NCI-H2107 treated with DMSO at 0.1 percent for 48 hours (cell line): Measurements from ENCODE around the gene TP53I11.
A peak's percentile ranks its signal among the peaks of the same experiment; 100 is the strongest.

Experiments
- DNase-seq: peaks from one replicate; lab custom pipeline; 2025; ENCODE audit not compliant: unreplicated experiment; lab: John Stamatoyannopoulos, UW

TP53I11 gene

GRCh38 chr11:44957776-44958564 lies 7.3 kb upstream of the TP53I11 start:
- no peak for DNase-seq

- DNase-seq: peak; percentile 41
These were observed 6.4 kb upstream of the TP53I11 start for GRCh38 chr11:44957040-44957515.

DNA sequence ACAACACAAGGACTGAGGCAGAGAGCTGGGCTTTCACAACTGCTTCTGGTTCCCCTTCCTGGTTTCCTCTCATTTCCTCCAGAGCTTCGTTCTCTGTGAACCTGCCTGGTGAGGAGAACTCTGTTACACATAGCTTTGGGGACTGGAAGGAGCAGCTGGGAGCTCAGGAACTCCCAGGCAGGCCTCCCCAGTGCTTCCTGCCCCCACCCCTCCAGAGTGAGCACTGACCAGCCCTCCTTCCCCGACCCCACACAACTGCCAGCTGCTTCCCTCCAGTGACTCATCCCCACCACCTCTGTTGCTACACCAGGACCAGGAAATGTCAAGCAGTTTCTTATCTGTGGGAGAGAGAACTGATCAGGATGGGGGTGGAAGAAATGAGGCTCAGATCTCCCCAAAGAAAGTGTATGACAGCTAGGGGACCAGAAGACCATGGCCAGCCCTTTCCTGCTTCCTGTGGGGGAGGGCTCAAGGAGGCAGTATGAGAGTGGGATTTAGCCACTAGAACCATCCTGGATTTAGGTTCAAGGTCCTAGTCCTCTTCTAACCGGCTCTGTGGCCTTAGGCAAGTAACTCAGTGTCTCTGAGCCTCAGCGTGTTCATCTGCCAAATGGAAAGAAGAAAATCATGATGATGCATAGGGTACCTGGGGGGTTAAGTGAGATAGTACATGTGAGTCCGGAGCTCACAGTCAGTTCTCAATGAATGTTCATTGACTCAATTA lies 4.5 kb upstream of the TP53I11 start:
- DNase-seq: no peak

GRCh38 chr11:44954051-44954906 lies 3.6 kb upstream of the TP53I11 start:
- DNase-seq: peak; percentile 56

GRCh38 chr11:44952500-44953260 lies 2.0 kb upstream of the TP53I11 start:
- peak; percentile 75 for DNase-seq

- DNase-seq: no peak
These were observed 1.4 kb upstream of the TP53I11 start for GRCh38 chr11:44952082-44952481.

- no peak for DNase-seq
These were observed 555 bp downstream of the TP53I11 start for GRCh38 chr11:44950031-44950624.

DNA sequence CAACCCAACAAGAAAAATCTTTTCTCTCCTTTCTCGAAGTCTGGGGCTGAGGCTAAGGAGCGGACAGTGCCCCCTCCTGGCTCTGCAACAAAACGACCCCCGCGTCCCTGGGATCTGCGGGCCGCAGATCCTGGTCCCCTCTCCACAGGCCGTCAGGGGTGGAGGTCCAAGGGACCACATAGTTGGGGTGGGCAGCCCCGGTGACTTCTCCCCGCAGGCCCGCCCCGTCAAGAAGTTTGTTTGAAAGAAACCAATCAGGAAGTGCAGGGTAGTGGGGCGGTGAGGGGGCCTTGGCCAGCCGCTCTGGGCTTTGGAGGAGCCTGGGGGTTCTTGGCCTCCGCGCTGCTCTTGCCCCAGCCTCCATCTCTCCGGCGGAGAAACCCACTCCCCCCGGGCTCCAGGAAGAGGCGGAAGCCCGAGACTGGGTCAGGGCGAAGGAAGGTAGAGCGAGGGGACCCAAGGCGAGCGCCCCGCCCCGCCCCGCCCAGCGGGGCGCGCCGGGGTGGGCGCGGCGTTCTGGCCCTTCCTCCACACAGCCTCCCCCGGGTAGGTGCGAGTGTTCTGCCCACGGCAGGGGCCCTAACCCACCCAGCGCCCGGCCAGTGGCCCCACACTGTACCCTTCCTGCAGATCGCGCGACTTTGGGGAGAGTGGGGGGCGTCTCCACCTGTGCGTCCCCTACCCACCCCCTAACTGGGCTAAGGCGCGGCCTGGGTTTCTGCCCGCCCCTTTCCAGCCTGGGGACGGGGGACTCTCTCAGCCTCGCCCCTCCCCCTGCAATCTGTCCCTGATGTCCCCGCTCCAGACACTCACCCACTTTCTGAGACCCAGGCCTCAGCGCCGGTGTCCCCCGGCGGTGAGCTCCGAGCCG lies 1.3 kb downstream of the TP53I11 start:
- no peak for DNase-seq

- no peak for DNase-seq
These were observed 2.5 kb downstream of the TP53I11 start for GRCh38 chr11:44948155-44948554.

- DNase-seq: no peak
These were observed 3.6 kb downstream of the TP53I11 start for GRCh38 chr11:44947114-44947513.

GRCh38 chr11:44946263-44946662 lies 4.4 kb downstream of the TP53I11 start:
- no peak for DNase-seq

DNA sequence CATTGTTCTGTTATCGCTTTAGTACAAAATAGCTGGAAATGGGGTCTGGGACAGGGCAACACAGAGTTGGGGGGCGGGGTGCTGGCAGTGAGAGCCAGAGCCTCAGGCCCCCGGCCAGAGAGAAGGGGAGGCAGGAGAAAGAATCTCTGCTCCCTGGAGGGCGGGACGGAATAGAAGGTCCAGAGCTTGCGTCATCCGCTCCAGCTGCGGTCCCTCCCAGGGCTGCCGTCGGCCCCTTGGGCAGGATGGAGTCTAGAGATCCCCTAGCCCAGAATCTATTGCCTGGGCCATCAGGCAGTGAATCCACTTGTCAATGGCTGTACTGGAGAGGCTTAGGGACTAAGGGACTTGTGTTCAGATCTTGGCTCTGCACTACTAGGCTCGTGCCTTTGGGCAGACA lies 5.0 kb downstream of the TP53I11 start:
- DNase-seq: no peak

DNA sequence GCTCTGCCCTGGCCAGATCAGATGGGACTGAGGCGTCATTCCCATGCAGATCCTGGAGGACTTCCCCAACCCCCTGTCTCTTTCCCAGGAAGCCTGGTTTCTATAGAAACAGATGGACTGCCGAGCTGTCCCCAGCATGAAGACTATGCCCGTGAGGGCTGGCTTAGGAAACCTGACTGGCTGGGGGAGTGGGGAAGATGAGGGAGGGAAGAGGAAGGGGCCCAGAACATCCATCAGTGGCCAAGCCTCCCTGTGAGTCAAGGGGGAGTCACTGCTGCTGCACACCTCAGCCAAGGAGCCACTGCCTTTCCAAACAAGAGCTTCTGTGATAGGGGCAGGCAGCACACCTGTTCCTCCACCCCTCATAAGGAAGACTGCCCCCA lies 5.8 kb downstream of the TP53I11 start:
- no peak for DNase-seq

DNA sequence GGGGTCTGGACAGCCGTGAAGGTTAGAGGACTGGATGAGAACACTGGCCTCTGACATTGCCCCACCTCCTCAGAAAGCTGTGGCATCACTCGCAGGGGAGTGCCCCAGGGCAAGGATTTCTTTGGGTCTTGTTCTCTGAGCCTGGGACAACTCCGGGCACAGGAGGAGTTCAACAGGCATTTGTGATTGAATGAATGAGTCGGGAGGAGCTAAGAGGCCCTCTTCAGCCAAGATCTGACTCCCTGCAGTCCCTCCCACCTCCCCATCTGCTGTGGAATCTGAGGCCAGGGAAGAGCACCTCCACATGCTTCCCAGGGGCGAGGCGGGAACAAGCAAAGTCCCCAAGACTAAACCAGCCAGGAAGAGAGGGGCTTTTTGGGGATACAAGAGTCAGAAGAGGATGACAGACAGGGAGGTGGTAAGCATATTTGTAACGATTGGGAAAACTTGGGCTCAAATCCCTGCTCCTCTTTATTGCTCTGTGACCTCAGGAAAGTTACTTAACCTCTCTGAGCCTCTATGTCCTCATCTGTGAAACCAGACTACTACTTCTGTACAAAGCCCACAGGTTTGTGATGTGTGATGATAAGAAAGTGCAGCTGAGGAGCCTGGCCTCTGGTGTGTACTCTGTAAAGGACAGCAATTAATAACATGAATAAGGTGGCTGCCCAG lies 6.4 kb downstream of the TP53I11 start:
- DNase-seq: no peak

GRCh38 chr11:44943696-44944095 lies 7.0 kb downstream of the TP53I11 start:
- peak; percentile 74 for DNase-seq

DNA sequence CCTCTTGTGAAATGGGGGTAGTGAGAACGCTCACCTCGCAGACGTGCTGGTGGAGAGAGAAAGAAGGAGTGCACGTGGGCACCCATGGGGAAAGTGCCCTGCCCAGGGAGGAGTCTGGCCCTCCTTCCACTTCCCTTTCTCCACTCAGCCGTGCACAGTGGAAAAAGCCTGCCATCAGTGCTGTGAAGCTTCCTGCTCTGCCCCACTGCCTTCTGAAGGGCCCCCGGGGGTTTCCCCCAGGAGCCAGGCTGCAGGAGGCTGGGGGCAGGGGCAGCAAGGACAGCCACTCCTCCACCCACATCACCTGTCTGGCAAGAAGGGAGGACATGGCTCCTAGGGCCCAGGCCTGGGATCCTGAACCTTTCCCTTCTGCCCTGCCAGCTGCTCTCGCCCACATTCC lies 7.6 kb downstream of the TP53I11 start:
- peak; percentile 65 for DNase-seq

GRCh38 chr11:44942029-44942955 lies 8.4 kb downstream of the TP53I11 start:
- no peak for DNase-seq
